Erythroblast (primary cell): ENCODE results near the gene NEDD4L.

Experiments used
- GATA1 ChIP-seq: IDR thresholded peaks from 2 replicates; pipeline ENCODE4 v1.6.1; 2011; ENCODE audit warnings: low read depth, mild to moderate bottlenecking, control low read depth, low read length, moderate library complexity
- POLR2A ChIP-seq: IDR thresholded peaks from 2 replicates; pipeline ENCODE4 v1.6.1; 2011; ENCODE audit warnings: mild to moderate bottlenecking, low read length

- TF ChIP-seq POLR2A: no peak
- no peak for TF ChIP-seq GATA1
Observed at GRCh38 chr18:58021504-58021903, 22.5 kb upstream of the NEDD4L start.
